NT2/D1 (cell line): ENCODE results near the gene CLP1.

Experiments used
- YY1 ChIP-seq: IDR thresholded peaks from 2 replicates; pipeline ENCODE4 v1.6.1; 2011; ENCODE audit not compliant: insufficient read length, insufficient read depth
- ZNF274 ChIP-seq: IDR thresholded peaks from 2 replicates; pipeline ENCODE4 v1.6.1; 2011; ENCODE audit warnings: mild to moderate bottlenecking, low read depth, low read length

DNA sequence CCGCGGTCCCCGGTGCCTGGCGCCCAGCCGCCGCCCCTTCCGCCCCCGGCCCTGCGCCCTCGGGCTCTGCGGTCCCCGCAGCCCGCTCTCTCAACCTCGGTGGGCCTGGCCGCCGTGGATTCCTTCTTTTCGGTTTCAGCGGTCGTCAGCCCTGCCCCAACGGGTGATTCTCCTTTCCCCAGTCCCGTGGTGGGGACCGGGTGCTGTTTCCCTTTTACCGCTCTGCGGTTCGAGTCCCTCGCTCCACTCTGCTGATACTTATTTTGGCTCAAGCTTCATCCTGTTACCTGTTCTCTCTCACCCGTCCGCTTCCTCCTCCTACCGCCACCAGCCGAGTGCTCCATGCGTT lies 10.8 kb downstream of the CLP1 start:
- TF ChIP-seq YY1: no peak
- no peak for TF ChIP-seq ZNF274
